Suprapubic skin (tissue), 4 donors: ENCODE data around the gene ENO1. TPM values are rescaled to one million over a fixed set of nuclear protein-coding genes. Genes with fewer than 3 reads are reported as not detected.
A peak's percentile ranks its signal among the peaks of the same experiment; 100 is the strongest.
"Not testable (repeated sequence)": the region's sequence is repeated elsewhere in the genome, so short reads cannot be mapped to it uniquely, and the experiment has no call there.

ENCODE experiments used
- DNase-seq, 2 donors: peaks; one replicate each; pipeline ENCODE4 v3.0.0-alpha.2; 2019; ENCODE audit warnings: low spot score in 2 of 2
- H3K27ac ChIP-seq: fragments of 200-600 bp; sonication (generic); one replicate; pipeline ENCODE4 v1.5.1; 2019
- H3K27me3 ChIP-seq: fragments of 200-600 bp; sonication (generic); one replicate; pipeline ENCODE4 v1.5.1; 2019
- H3K36me3 ChIP-seq: fragments of 200-600 bp; sonication (generic); one replicate; pipeline ENCODE4 v1.5.1; 2019
- H3K4me1 ChIP-seq: fragments of 200-600 bp; sonication (generic); one replicate; pipeline ENCODE4 v1.5.1; 2019
- H3K4me3 ChIP-seq: fragments of 200-600 bp; sonication (generic); one replicate; pipeline ENCODE4 v1.5.1; 2019; ENCODE audit warnings: mild to moderate bottlenecking
- H3K9me3 ChIP-seq: fragments of 200-600 bp; sonication (generic); one replicate; pipeline ENCODE4 v1.5.1; 2019
- EP300 ChIP-seq: sonication (generic); formaldehyde crosslinking; IDR thresholded peaks from one replicate; pipeline ENCODE4 v1.6.1; 2017; ENCODE audit warnings: antibody characterized with exemption
- POLR2A ChIP-seq, 2 donors: fragments of 450-650 bp; IDR thresholded peaks; one replicate each; pipeline ENCODE4 v1.6.1; 2017; ENCODE audit warnings: antibody characterized with exemption in 2 of 2, mild to moderate bottlenecking in 2 of 2, moderate library complexity in 2 of 2
- POLR2AphosphoS5 ChIP-seq, 3 donors: sonication (generic); formaldehyde crosslinking; IDR thresholded peaks; one replicate each; pipeline ENCODE4 v1.6.1; 2017; ENCODE audit warnings: antibody characterized with exemption in 3 of 3
- WGBS: methylation state at CpG from one replicate; pipeline ENCODE4 v1.1.5; 2018; 5-methylcytosine and 5-hydroxymethylcytosine counted together
- total RNA-seq, 4 donors: library from RNA; depleted of rRNA; stranded (reverse); fragments of >200 nt; gene quantifications; one replicate each; pipeline ENCODE4 v1.1.0, GENCODE V29; 2016
- TF ChIP-seq, protein P1 (sequence below), 2 donors: fragments of 200-600 bp in 1 of 2; fragments of 450-650 bp in 1 of 2; sonication (generic) in 1 of 2; IDR thresholded peaks; one replicate each; pipeline ENCODE4 v1.5.1; 2016 to 2019; ENCODE audit warnings: antibody characterized with exemption in 2 of 2, mild to moderate bottlenecking in 1 of 2, moderate library complexity in 1 of 2

ENO1 gene
- total RNA-seq, 4 donors from 2014 or later: 406 to 694 (median 578) TPM

DNA sequence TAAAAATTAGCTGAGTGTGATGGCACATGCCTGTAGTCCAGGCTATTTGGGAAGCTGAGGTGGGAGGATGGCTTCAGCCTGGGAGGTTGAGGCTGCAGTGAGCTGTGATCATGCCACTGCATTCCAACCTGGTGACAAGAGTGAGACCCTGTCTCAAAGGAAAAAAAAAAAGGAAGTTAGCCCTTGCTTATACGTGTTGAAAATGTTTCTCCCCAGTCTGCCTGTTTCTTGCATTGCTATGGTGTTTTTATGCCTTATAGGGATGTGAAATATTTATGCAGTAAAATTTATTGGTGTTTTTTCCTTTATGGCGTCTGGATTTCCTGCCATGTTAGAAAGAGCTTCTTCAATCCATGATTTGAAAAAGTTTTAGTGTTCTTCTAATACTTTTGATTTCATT lies 57.4 kb downstream of the ENO1 start:
- Histone ChIP-seq H3K9me3 (no peaks in the 10 kb centered on the region), H3K27me3 (no peaks in the 10 kb centered on the region), H3K36me3 (no peaks in the 10 kb centered on the region), H3K4me1 (peaks cover 39% of the 10 kb centered on the region), H3K4me3 (no peak overlapping the region), H3K27ac (no peak overlapping the region)
- TF ChIP-seq EP300: no peak
- no peak for DNase-seq
- 63% methylated on average over 2 of the region's 2 CpGs for WGBS

DNA sequence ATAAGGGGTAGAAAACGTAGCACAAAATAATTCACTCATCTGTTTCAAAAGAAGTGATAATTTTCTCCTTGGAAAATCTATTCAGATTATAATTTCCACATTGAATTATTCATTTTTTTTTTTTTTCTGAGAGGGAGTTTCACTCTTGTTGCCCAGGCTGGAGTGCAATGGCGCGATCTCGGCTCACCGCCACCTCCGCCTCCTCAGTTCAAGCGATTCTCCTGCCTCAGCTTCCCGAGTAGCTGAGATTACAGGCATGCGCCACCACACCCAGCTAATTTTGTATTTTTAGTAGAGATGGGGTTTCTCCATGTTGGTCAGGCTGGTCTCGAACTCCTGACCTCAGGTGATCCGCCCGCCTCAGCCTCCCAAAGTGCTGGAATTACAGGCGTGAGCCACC lies 59.7 kb downstream of the ENO1 start:
- H3K27me3 ChIP-seq, H3K9me3 ChIP-seq, H3K36me3 ChIP-seq: not testable (repeated sequence)
- 87% methylated on average over 13 of the region's 13 CpGs for WGBS
- Histone ChIP-seq H3K4me3 (peak overlapping the region; percentile 80), H3K4me1 (peaks cover 56% of the 10 kb centered on the region), H3K27ac (peak overlapping the region; percentile 99)
- peak in 1 of 2 donors; percentile 42 for DNase-seq

DNA sequence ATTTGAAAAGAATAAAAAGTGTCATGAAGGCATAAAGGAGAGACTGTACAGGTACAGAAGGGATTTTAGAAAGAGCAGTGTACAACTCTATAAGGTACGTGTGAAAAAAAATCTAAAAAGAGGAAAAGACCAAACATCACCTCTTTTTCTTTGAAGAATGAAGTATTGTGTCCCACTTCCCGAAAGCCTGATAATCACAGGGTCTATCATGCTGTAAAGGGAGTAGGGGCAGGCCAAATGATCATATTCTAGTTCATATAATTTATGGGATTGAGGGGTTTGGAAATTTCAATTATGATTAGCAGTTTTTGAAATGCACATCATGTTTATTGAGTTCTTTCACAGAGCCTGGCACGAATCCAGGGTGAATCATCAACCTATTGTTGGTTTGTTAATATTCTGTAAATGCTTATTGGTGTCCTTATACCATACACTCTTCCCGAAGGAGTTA lies 60.1 kb downstream of the ENO1 start:
- Histone ChIP-seq H3K4me3 (peak overlapping the region; percentile 80), H3K36me3 (no peaks in the 10 kb centered on the region), H3K27ac (peak overlapping the region; percentile 99), H3K27me3 (no peaks in the 10 kb centered on the region), H3K4me1 (peaks cover 52% of the 10 kb centered on the region), H3K9me3 (no peaks in the 10 kb centered on the region)
- peak in 1 of 2 donors; percentile 87 for DNase-seq
- WGBS: 12% methylated on average over 3 of the region's 4 CpGs
- TF ChIP-seq POLR2AphosphoS5 (IDR thresholded peaks at IDR 0.05) (no peak), POLR2A (IDR thresholded peaks at IDR 0.05) (no peak), EP300 (no peak)
- TF ChIP-seq, protein P1, sequence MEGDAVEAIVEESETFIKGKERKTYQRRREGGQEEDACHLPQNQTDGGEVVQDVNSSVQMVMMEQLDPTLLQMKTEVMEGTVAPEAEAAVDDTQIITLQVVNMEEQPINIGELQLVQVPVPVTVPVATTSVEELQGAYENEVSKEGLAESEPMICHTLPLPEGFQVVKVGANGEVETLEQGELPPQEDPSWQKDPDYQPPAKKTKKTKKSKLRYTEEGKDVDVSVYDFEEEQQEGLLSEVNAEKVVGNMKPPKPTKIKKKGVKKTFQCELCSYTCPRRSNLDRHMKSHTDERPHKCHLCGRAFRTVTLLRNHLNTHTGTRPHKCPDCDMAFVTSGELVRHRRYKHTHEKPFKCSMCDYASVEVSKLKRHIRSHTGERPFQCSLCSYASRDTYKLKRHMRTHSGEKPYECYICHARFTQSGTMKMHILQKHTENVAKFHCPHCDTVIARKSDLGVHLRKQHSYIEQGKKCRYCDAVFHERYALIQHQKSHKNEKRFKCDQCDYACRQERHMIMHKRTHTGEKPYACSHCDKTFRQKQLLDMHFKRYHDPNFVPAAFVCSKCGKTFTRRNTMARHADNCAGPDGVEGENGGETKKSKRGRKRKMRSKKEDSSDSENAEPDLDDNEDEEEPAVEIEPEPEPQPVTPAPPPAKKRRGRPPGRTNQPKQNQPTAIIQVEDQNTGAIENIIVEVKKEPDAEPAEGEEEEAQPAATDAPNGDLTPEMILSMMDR (IDR thresholded peaks at IDR 0.05): no peak

DNA sequence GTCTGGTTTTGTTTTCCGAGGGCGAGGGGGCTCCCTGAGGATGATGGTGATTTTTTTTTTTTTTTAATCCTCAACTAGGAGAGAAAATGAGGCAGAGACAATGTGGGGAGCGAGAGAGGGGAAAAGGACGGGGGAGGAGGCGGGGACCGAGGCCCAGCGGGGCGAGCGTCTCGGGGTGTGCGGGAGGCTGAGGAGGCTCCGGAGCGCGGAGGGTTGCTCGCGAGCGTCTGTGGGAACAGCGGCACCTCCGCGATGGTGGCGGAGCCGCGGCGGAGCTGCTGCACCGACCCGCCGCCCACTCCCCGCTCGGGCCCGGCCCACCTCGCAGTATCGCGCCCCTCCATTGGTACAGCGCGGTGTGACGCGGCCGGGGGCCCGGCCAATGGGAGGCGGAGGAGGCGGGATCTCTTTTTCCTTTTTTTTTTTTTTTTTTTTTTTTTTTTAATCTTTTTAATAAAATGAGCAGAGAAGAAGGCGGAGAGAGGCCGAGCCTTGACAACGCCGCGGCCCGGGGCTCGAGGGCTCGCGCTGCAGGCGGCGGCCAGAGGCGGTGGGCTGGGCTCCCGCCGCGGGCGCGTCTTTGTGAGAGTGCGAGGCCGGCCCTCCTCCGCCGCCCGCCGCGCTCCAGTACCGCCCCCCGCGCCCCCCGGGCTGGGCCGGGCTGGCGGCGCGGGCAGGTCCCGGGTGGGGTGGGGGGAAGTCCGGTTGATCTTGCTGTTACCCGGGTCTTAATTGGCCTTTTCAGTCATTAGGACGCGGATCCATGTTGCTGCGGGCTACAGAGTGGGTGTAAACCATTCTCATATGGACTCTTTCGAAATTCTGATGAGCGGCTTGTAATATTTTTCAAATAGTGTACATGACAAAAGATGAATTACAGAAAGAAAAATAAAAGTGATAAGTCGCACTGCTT lies 60.8 kb downstream of the ENO1 start, which contains the start of gene RERE:
TSS of gene RERE (minus strand) at position 229 of the 913 bp plus-strand sequence.
- Histone ChIP-seq H3K4me1 (peaks cover 53% of the 10 kb centered on the region), H3K4me3 (peak within 1 kb of the TSS; percentile 80), H3K9me3 (no peaks in the 10 kb centered on the region), H3K27ac (peak within 1 kb of the TSS; percentile 99), H3K36me3 (no peaks in the 10 kb centered on the region), H3K27me3 (no peaks in the 10 kb centered on the region)
- under 1% methylated on average over 53 of the region's 82 CpGs for WGBS
- peak; percentile 94 to 95 for DNase-seq
- TF ChIP-seq POLR2A (IDR thresholded peaks at IDR 0.05) (peak; percentile 85 to 92), POLR2AphosphoS5 (IDR thresholded peaks at IDR 0.05) (peak; percentile 80 to 91 (median 81))
- TF ChIP-seq, protein P1 (IDR thresholded peaks at IDR 0.05): no peak

DNA sequence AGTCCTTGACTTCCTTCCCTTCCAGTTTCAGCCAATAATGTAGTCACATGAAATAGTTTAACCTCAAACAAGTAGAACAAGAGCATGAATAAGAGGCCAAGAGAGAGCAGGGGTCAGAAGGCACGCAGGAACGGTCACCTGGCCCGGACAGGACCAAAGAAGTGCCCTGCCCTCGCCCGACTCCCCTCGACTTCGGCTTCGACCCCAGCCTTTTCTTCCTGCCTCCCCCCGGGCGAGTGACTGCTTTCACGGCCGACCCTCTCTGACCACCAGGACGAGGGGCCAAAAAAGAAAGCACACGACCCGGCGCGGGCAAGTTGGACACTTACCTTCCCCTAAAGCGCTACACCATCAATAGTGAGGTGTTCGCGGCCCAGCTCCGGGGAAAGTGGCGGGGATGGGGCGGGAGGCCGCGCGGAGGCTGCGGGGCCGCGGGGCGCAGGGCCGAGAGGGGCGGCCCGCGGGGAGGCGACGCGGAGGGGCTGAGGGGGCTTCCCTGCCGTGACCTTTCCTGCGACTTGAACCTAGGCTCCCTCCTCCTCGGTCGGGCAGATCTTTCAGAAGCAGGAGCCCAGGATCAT lies 61.6 kb downstream of the ENO1 start:
- H3K36me3 ChIP-seq: no peaks in the 10 kb centered on the region
- peaks cover 45% of the 10 kb centered on the region for H3K4me1 ChIP-seq
- no peak for TF ChIP-seq POLR2AphosphoS5 (IDR thresholded peaks at IDR 0.05)
- TF ChIP-seq, protein P1 (IDR thresholded peaks at IDR 0.05): no peak
- no peak for TF ChIP-seq EP300
- no peak for TF ChIP-seq POLR2A (IDR thresholded peaks at IDR 0.05)
- peak overlapping the region; percentile 99 for H3K27ac ChIP-seq
- H3K27me3 ChIP-seq: no peaks in the 10 kb centered on the region
- under 1% methylated on average over 34 of the region's 41 CpGs for WGBS
- no peaks in the 10 kb centered on the region for H3K9me3 ChIP-seq
- peak overlapping the region; percentile 80 for H3K4me3 ChIP-seq
- peak in 1 of 2 donors; percentile 72 for DNase-seq

DNA sequence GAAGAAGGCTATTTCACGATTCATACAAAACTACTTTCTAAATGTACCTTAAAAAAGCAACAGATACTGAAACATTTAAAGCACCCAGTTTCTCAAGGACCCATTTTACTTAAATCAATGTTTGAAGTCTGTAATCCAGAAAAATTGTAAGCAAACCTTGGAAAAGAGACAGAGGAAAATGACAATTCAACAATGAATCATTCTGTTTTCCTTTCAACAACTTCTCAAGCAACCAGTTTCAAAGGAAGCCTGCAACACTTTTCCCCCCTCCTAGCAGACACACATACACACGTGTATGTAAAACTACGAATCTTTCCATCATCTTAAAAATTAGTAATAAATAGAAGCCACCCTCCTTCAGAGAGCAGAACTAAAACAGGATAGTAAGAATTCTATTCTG lies 62.2 kb downstream of the ENO1 start:
- H3K4me3 ChIP-seq: peak overlapping the region; percentile 80
- H3K36me3 ChIP-seq: no peaks in the 10 kb centered on the region
- under 1% methylated on average over 3 of the region's 3 CpGs for WGBS
- DNase-seq: no peak
- TF ChIP-seq POLR2A (IDR thresholded peaks at IDR 0.05): no peak
- no peaks in the 10 kb centered on the region for H3K9me3 ChIP-seq
- no peaks in the 10 kb centered on the region for H3K27me3 ChIP-seq
- peaks cover 40% of the 10 kb centered on the region for H3K4me1 ChIP-seq
- H3K27ac ChIP-seq: peak overlapping the region; percentile 99
